OCI-LY3 (cell line): ENCODE data around the gene RHOT2.

Source experiments
- EZH2phosphoT487 ChIP-seq: fragments of 200-600 bp; shearing (Covaris generic); IDR thresholded peaks from 2 replicates; pipeline ENCODE4 v1.6.1; 2018; ENCODE audit warnings: antibody characterized with exemption, mixed run types, low read depth
- TF ChIP-seq, protein P1 (sequence below): fragments of 200-600, 300-600 bp; sonication (generic); IDR thresholded peaks from 2 replicates; pipeline ENCODE4 v1.5.1; 2014; ENCODE audit warnings: antibody characterized with exemption, low read length, low read depth

DNA sequence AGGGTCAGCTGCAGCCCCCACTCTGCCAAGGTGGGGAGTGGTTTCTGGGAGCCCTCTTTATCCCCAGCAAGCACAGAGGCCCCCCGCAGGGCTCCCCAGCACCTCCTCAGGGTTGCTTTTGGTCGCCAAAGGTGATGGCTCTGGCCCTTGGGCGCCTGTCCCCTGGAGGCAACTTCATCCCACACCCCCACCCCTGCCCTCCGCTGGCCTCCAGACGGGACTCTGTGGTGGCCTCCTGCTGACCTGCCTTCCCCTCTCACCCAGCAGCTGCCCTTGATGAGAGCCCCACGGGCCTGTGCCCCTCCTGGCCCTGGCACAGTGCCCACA lies 7.8 kb upstream of the RHOT2 start:
- TF ChIP-seq, protein P1, sequence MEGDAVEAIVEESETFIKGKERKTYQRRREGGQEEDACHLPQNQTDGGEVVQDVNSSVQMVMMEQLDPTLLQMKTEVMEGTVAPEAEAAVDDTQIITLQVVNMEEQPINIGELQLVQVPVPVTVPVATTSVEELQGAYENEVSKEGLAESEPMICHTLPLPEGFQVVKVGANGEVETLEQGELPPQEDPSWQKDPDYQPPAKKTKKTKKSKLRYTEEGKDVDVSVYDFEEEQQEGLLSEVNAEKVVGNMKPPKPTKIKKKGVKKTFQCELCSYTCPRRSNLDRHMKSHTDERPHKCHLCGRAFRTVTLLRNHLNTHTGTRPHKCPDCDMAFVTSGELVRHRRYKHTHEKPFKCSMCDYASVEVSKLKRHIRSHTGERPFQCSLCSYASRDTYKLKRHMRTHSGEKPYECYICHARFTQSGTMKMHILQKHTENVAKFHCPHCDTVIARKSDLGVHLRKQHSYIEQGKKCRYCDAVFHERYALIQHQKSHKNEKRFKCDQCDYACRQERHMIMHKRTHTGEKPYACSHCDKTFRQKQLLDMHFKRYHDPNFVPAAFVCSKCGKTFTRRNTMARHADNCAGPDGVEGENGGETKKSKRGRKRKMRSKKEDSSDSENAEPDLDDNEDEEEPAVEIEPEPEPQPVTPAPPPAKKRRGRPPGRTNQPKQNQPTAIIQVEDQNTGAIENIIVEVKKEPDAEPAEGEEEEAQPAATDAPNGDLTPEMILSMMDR = no peak
- TF ChIP-seq EZH2phosphoT487 = no peak
